Measurements from ENCODE around the gene PAGE1.
"Not testable (repeated sequence)": the region's sequence is repeated elsewhere in the genome, so short reads cannot be mapped to it uniquely, and the experiment has no call there.

The PAGE1 gene, protein sequence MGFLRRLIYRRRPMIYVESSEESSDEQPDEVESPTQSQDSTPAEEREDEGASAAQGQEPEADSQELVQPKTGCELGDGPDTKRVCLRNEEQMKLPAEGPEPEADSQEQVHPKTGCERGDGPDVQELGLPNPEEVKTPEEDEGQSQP

DNA sequence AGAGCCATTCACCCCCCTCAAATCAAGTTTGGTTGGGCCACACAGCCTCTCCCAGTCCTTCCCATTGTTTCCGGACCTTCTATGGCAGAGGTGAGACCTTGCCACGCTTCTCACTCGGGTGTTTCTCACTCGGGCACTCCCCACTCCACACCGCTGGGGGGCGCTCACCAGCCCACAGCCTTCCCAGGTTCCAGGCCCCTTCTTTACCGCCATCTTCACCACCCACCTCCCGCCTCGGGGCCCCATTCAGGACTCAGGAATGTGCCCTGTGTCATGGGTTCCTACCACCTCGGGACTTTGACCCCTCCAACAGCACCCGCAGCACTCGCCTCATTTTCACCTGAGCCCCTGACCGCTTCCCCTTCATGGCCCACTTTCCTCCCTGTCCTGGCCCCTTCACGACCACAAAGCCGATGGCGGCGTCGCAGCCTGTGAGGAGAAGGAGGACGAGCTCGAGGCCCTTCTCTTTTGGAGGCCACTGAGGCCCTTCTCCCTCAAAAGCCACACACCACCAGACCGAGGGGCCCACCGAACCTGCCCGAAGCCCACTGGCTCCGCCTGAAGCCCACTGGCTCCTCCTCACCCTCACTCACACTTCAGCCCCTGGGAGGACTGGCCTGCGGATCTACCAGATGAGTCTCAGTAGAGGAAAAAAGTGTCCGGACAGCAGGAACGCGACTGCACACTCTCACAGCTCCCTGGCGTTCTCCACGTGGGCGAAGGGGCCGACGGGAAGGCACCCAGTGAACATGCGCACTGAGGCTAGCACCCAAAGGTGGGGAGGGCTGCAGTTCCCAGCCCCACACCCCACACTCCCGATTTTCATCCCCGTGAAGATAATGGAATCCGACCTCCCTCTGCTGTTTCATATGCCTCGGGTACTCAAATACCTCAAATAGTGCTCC, at the start of gene PAGE1:
TSS of gene PAGE1 (minus strand) at position 709 of the 905 bp plus-strand sequence. CDS start 1,214 bp downstream, outside the sequence.
- no peak within 1 kb of the TSS for H3K4me3 ChIP-seq (ENCODE audit: low read depth, low read length)
- DNase-seq (ENCODE audit: low read depth) = no peak
- TF ChIP-seq CTCF (conservative IDR thresholded peaks at IDR 0.05; ENCODE audit: low read depth, low read length) = no peak

DNA sequence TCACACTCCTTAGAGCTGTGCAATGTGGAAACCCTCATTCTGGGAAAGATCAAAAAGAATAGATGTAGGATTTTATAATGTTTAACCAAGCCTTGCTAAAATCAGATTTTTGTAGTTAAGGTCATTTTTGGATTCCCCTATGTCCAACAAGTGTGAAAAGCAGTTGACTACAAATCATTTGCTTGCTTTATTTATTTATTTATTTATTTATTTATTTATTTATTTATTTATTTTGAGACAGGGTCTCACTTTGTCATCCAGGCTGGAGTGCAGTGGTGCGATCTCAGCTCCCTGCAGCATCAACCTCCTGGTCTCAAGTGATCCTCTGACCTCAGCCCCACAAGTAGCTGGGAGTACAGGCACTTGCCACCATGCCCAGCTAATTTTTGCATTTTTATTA, 45.7 kb upstream of the PAGE1 start:
- DNase-seq (ENCODE audit: low read depth); H3K4me3 ChIP-seq (ENCODE audit: low read depth, low read length): not testable (repeated sequence)

- TF ChIP-seq CTCF (conservative IDR thresholded peaks at IDR 0.05; ENCODE audit: low read depth, low read length) = no peak
- no peak for DNase-seq (ENCODE audit: low read depth)
Observed at GRCh38 chrX:49727847-49728246, 32.1 kb upstream of the PAGE1 start.

DNA sequence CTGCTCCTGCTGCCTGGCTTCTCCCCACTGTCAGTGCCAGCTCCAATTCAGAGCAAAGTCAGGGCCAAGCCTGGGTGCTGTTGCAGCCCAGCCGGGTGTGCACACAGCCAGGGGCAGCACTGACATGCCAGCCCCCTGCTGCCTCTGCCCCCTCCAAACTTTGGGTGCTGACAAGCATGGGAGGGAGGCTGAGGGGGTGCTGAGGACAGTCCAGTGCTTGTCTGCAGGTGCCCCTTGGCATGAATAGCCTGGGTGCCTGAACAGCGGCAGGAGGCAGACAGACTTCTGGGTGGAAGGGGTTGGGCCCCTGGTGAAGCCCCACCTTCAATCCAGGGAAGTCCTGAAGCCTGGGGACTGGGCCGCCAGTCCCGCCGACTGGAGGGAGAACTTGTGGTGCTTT, 31.2 kb upstream of the PAGE1 start:
- H3K4me3 ChIP-seq (ENCODE audit: low read depth, low read length) = no peak overlapping the region
- DNase-seq (ENCODE audit: low read depth) = no peak
- TF ChIP-seq CTCF (conservative IDR thresholded peaks at IDR 0.05; ENCODE audit: low read depth, low read length) = no peak

More at GRCh38 chrX:49727847-49728246, 32.1 kb upstream of the PAGE1 start:
- no peak overlapping the region for H3K4me3 ChIP-seq (ENCODE audit: low read depth, low read length)

GRCh38 chrX:49725923-49726904, 30.4 kb upstream of the PAGE1 start:
- no peak overlapping the region for H3K4me3 ChIP-seq (ENCODE audit: low read depth, low read length)
- no peak for DNase-seq (ENCODE audit: low read depth)
- TF ChIP-seq CTCF (conservative IDR thresholded peaks at IDR 0.05; ENCODE audit: low read depth, low read length) = no peak

DNA sequence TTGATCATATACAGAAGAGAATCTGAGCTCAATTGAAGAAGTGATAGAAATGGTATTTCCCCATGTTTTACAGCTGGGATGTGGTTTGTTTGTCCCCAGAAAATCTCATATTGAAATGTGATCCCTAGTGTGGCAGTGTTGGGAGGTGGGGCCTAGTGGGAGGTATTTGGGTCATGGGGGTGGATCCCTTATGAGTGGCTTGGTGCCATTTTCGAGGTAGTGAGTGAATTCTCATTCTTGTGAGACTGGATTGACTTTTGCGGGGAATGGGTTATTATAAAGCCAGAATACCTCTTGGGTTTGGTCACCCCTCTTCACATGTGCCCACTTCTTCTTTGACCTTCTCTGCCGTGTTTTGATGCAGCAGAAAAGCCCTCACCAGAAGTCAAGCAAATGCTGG, 29.6 kb upstream of the PAGE1 start:
- no peak for TF ChIP-seq CTCF (conservative IDR thresholded peaks at IDR 0.05; ENCODE audit: low read depth, low read length)
- H3K4me3 ChIP-seq (ENCODE audit: low read depth, low read length) = no peak overlapping the region
- no peak for DNase-seq (ENCODE audit: low read depth)

GRCh38 chrX:49720106-49720505, 24.3 kb upstream of the PAGE1 start:
- DNase-seq (ENCODE audit: low read depth); H3K4me3 ChIP-seq (ENCODE audit: low read depth, low read length): not testable (repeated sequence)
